CD8-positive, alpha-beta memory T cell (primary cell): Measurements from ENCODE around the gene ESRRA. TPM values are rescaled to one million over a fixed set of nuclear protein-coding genes. Genes with fewer than 3 reads are reported as not detected.

Experiments
- CTCF ChIA-PET: fragments of 350-600 bp; sonication (Branson Sonifier 250); formaldehyde crosslinking; loops from one replicate; lab custom pipeline; 2021; ENCODE audit warnings: antibody characterized with exemption; lab: Charles Lee
- POLR2A ChIA-PET: fragments of 350-600 bp; sonication (Branson Sonifier 250); formaldehyde crosslinking; loops from one replicate; lab custom pipeline; 2021; ENCODE audit warnings: antibody characterized with exemption; lab: Charles Lee
- DNase-seq, 5 donors: peaks; one replicate each; pipeline versions ENCODE4 v3.0.0 to v3.0.0-alpha.2; 2020 to 2022; ENCODE audit warnings: mixed read lengths in 1 of 5
- H3K27ac ChIP-seq: one replicate; pipeline ENCODE4 v1.7.0; 2013; ENCODE audit warnings: low read depth, mild to moderate bottlenecking, low read length, moderate library complexity
- H3K27me3 ChIP-seq: 2 replicates; pipeline ENCODE4 v1.7.0; 2013; ENCODE audit warnings: low read length, mild to moderate bottlenecking; ENCODE audit not compliant: insufficient read depth, poor library complexity, severe bottlenecking
- H3K36me3 ChIP-seq: 2 replicates; pipeline ENCODE4 v1.7.0; 2013; ENCODE audit warnings: mild to moderate bottlenecking, low read length, moderate library complexity; ENCODE audit not compliant: insufficient read depth
- H3K4me1 ChIP-seq: 2 replicates; pipeline ENCODE4 v1.7.0; 2013; ENCODE audit warnings: mild to moderate bottlenecking, low read length, moderate library complexity; ENCODE audit not compliant: insufficient read depth
- H3K4me3 ChIP-seq: 2 replicates; pipeline ENCODE4 v1.7.0; 2013; ENCODE audit warnings: mild to moderate bottlenecking, low read length
- H3K9me3 ChIP-seq: 2 replicates; pipeline ENCODE4 v1.7.0; 2013; ENCODE audit warnings: mild to moderate bottlenecking, low read length
- H3K27ac Mint-ChIP-seq, 8 donors: one replicate each; pipeline ENCODE4 v1.8.0; 2020 to 2021; ENCODE audit warnings: mixed read lengths in 8 of 8, mild to moderate bottlenecking in 6 of 8, inconsistent platforms in 3 of 8, moderate library complexity in 3 of 8
- H3K27me3 Mint-ChIP-seq, 2 donors: one replicate each; pipeline ENCODE4 v1.8.0; 2020 to 2021; ENCODE audit warnings: mixed read lengths in 2 of 2, mild to moderate bottlenecking in 1 of 2, moderate library complexity in 1 of 2
- H3K36me3 Mint-ChIP-seq, 3 donors: one replicate each; pipeline ENCODE4 v1.8.0; 2020 to 2021; ENCODE audit warnings: mixed read lengths in 3 of 3, inconsistent platforms in 1 of 3, mild to moderate bottlenecking in 1 of 3
- H3K4me1 Mint-ChIP-seq, 3 donors: one replicate each; pipeline ENCODE4 v1.8.0; 2020 to 2021; ENCODE audit warnings: mixed read lengths in 3 of 3, inconsistent platforms in 1 of 3, mild to moderate bottlenecking in 1 of 3
- H3K4me3 Mint-ChIP-seq, 7 donors: one replicate each; pipeline ENCODE4 v1.8.0; 2020 to 2021; ENCODE audit warnings: mixed read lengths in 7 of 7, mild to moderate bottlenecking in 6 of 7, moderate library complexity in 4 of 7, inconsistent platforms in 2 of 7
- H3K9me3 Mint-ChIP-seq, 5 donors: one replicate each; pipeline ENCODE4 v1.8.0; 2020 to 2022; ENCODE audit warnings: mixed read lengths in 5 of 5, mild to moderate bottlenecking in 3 of 5, moderate library complexity in 2 of 5, inconsistent platforms in 1 of 5
- polyA plus RNA-seq: library from polyadenylated mRNA; unstranded; fragments of 300-500 nt; fragmentation: Illumina TruSeq; gene quantifications from one replicate; pipeline ENCODE4 v1.2.3, GENCODE V29; 2021
- total RNA-seq, 2 experiments: library from RNA; stranded (reverse); gene quantifications; one replicate each; pipeline ENCODE4 v1.2.3, GENCODE V29; 2021

ESRRA gene
- 10 to 100 TPM; 52.2 to 54.3 TPM for total RNA-seq
- polyA plus RNA-seq, result 11.9 TPM

DNA sequence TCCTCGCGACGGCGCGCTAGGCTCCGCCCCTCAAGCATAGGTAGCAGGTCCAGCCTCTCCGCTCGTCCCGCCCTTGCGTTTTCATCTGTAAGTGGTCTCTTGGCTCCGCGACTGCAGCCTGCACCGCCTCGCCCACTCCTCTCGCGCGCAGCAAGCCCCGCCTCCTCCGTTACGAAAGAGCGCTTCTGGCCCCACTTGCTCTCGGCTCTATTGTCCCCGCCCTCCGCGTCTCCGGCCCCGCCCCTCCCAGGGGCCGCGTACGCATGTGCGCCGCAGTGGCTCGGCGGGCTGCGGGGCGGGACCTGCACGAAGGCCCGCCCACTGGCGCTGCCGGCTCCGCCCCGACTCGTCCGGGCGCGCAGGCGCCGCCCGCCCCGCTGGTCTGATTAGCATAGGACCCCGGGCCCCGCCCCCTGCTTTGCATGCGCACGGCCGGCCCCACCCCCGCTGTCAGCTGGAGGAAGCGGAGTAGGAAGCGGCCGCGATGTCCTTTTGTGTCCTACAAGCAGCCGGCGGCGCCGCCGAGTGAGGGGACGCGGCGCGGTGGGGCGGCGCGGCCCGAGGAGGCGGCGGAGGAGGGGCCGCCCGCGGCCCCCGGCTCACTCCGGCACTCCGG, at the start of gene ESRRA:
Gene ESRRA (plus strand): TSS at position 450 of the 616 bp plus-strand sequence. CDS start 1,656 bp downstream, outside the sequence.
- H3K36me3 Mint-ChIP-seq, result peaks cover 0 to 18% (median 0%) of the 10 kb centered on the region in 3 donors
- peaks cover 15% of the 10 kb centered on the region for H3K27me3 ChIP-seq
- no peaks in the 10 kb centered on the region for H3K9me3 Mint-ChIP-seq
- H3K27ac Mint-ChIP-seq, result peak within 1 kb of the TSS; percentile 96 to 99 (median 98)
- peak within 1 kb of the TSS; percentile 92 for H3K4me3 ChIP-seq
- peak; percentile 99 to 100 (median 100) for DNase-seq
- H3K4me1 ChIP-seq, result peaks cover 28% of the 10 kb centered on the region
- no peaks in the 10 kb centered on the region for H3K36me3 ChIP-seq
- peaks cover 12 to 13% of the 10 kb centered on the region in 2 donors for H3K27me3 Mint-ChIP-seq
- H3K4me3 Mint-ChIP-seq, result peak within 1 kb of the TSS; percentile 94 to 100 (median 96)
- CTCF ChIA-PET, result interaction anchor here (0.7 to 5.8 kb wide), 21 partner anchors 12 to 306 kb away, joined by 3 to 281 read pairs (median 6); partner anchors contain the start of genes BAD, CCDC88B, FERMT3 and GPR137
- H3K27ac ChIP-seq, result peak within 1 kb of the TSS; percentile 89
- no peaks in the 10 kb centered on the region for H3K9me3 ChIP-seq
- POLR2A ChIA-PET, result interaction anchor here (0.6 to 3.6 kb wide), 12 partner anchors 13 to 100 kb away, joined by 3 to 42 read pairs (median 10); partner anchors contain the start of genes BAD, FERMT3, FKBP2 and GPR137
- peaks cover 27 to 42% (median 27%) of the 10 kb centered on the region in 3 donors for H3K4me1 Mint-ChIP-seq

DNA sequence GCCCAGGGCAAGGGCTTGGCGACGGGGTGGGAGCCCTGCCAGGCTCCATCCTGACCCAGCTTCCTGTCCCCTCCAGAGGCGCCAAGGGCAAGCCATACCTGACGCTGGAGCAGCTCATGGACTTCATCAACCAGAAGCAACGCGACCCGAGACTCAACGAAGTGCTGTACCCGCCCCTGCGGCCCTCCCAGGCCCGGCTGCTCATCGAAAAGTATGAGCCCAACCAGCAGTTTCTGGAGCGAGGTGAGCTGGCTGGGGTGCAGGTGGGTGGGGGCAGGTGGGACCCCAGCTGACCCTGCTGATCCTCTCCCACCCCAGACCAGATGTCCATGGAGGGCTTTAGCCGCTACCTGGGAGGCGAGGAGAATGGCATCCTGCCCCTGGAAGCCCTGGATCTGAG, 49.0 kb upstream of the ESRRA start:
- Mint-ChIP-seq H3K9me3 (no peaks in the 10 kb centered on the region), H3K27ac (no peak overlapping the region), H3K27me3 (no peaks in the 10 kb centered on the region), H3K4me3 (no peak overlapping the region), H3K36me3 (peaks cover 0 to 31% (median 3%) of the 10 kb centered on the region in 3 donors), H3K4me1 (peaks cover 6 to 23% (median 13%) of the 10 kb centered on the region in 3 donors)
- H3K4me1 ChIP-seq, result peaks cover 17% of the 10 kb centered on the region
- H3K27me3 ChIP-seq, result no peaks in the 10 kb centered on the region
- H3K27ac ChIP-seq, result no peak overlapping the region
- no peaks in the 10 kb centered on the region for H3K9me3 ChIP-seq
- no peak overlapping the region for H3K4me3 ChIP-seq
- POLR2A ChIA-PET, result interaction anchor here (0.6 kb wide), 1 partner anchor 30 kb away, joined by 3 read pairs; no protein-coding TSS in a partner anchor
- CTCF ChIA-PET, result interaction anchor here (1.0 to 2.7 kb wide), 3 partner anchors 45 to 52 kb away, joined by 3 to 7 read pairs (median 4); no protein-coding TSS in a partner anchor
- no peak for DNase-seq
- no peaks in the 10 kb centered on the region for H3K36me3 ChIP-seq

DNA sequence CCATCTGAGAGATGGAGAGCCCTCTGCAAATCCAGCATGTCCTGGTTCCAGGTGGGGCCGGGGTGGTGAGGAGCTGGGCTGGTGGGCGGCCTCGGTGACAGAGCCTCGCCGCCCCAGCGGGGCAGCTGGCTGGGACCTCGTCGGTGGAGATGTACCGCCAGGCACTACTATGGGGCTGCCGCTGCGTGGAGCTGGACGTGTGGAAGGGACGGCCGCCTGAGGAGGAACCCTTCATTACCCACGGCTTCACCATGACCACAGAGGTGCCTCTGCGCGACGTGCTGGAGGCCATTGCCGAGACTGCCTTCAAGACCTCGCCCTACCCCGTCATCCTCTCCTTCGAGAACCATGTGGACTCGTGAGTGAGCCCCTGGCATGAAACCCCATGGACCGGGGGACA, 47.0 kb upstream of the ESRRA start:
- Histone ChIP-seq H3K36me3 (no peaks in the 10 kb centered on the region), H3K9me3 (no peaks in the 10 kb centered on the region), H3K4me3 (no peak overlapping the region), H3K27ac (no peak overlapping the region), H3K4me1 (no peaks in the 10 kb centered on the region), H3K27me3 (no peaks in the 10 kb centered on the region)
- ChIA-PET CTCF (interaction anchor here (0.7 to 2.7 kb wide), 4 partner anchors 11 to 54 kb away, joined by 3 to 7 read pairs (median 4); no protein-coding TSS in a partner anchor), POLR2A (no interaction called here)
- Mint-ChIP-seq H3K4me1 (peaks cover 1 to 12% (median 6%) of the 10 kb centered on the region in 3 donors), H3K36me3 (peaks cover 0 to 38% (median 5%) of the 10 kb centered on the region in 3 donors), H3K27ac (no peak overlapping the region), H3K4me3 (no peak overlapping the region), H3K9me3 (no peaks in the 10 kb centered on the region), H3K27me3 (no peaks in the 10 kb centered on the region)
- no peak for DNase-seq

DNA sequence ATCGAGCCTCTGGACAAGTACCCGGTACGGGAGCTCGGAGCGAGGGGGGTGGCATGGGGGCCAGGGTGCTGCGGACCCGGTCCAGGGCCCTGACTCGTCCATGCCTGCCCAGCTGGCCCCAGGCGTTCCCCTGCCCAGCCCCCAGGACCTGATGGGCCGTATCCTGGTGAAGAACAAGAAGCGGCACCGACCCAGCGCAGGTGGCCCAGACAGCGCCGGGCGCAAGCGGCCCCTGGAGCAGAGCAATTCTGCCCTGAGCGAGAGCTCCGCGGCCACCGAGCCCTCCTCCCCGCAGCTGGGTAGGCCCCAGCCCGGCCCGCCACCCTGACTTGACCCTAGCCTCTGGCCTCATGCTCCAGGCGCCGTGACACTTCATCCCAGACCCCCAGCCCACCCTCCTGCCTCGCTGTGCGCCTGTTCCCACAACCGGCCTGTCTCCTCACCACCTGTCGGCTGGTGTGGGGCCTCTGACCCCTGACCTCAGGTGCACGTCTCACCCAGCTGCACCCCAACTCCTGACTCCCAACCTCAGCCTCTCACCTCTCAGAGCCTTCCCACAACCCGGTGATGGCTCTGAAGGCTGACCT, 46.3 kb upstream of the ESRRA start:
- Histone ChIP-seq H3K4me3 (no peak overlapping the region), H3K36me3 (no peaks in the 10 kb centered on the region), H3K9me3 (no peaks in the 10 kb centered on the region), H3K27ac (no peak overlapping the region), H3K27me3 (no peaks in the 10 kb centered on the region), H3K4me1 (no peaks in the 10 kb centered on the region)
- no peak for DNase-seq
- Mint-ChIP-seq H3K27me3 (no peaks in the 10 kb centered on the region), H3K9me3 (no peaks in the 10 kb centered on the region), H3K4me3 (no peak overlapping the region), H3K36me3 (peaks cover 0 to 38% (median 5%) of the 10 kb centered on the region in 3 donors), H3K27ac (peak overlapping the region in 2 of 8 donors; percentile 34 to 52), H3K4me1 (peaks cover 0 to 6% (median 6%) of the 10 kb centered on the region in 3 donors)
- CTCF ChIA-PET, result interaction anchor here (1.6 kb wide), 1 partner anchor 10 kb away, joined by 3 read pairs; no protein-coding TSS in a partner anchor
- POLR2A ChIA-PET, result no interaction called here

DNA sequence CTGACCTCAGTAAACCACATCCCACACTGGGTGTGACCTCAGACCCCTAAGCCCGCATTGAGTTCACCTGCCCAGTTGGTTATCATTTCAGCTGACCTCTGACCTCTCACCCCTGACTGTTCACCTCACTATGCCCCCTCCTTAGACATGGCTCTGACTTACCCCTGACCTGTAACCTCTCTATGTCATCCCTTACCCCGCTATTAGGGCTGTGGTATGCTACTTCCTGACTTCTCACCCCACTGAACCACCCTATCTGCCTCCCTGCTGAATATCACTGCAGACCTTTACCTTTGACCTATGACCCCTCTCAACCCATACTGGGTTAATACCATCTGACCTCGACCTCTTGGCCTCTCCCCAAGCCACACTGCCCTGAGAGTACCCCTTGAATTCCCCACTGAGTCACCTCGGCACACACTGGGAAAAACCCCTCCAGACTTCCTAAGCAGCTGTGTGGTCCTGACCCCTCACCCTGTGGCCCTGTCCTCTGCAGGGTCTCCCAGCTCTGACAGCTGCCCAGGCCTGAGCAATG, 45.7 kb upstream of the ESRRA start:
- no peaks in the 10 kb centered on the region for H3K27me3 Mint-ChIP-seq
- H3K4me1 ChIP-seq, result no peaks in the 10 kb centered on the region
- POLR2A ChIA-PET, result no interaction called here

DNA sequence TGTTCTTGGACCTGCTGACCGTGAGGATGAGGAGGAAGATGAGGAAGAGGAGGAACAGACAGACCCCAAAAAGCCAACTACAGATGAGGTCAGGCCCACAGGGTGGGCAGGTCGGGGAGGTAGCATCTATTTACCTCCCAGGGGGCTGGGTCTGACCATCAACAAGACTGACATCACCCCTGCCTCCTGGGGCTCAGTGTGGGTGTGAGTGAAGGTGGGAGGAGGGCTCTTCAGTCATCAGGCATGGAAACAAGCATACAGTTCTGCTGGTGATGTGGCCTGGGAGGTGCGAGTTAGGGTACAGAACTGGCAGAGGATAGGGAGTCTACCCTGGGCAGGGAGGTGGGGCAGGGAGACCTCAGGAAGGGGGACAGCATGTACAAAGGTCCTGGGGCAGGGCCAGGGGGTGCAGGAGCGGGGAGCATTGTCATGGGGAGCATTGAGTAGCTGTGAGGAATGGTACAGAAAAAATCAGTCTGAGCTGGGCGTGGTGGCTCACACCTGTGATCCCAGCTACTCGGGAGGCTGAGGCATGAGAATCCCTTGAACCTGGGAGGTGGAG, 45.1 kb upstream of the ESRRA start:
- Histone ChIP-seq H3K4me1 (no peaks in the 10 kb centered on the region), H3K4me3 (no peak overlapping the region), H3K27ac (no peak overlapping the region), H3K27me3 (no peaks in the 10 kb centered on the region), H3K36me3 (no peaks in the 10 kb centered on the region), H3K9me3 (no peaks in the 10 kb centered on the region)
- peaks cover 0 to 6% (median 6%) of the 10 kb centered on the region in 3 donors for H3K4me1 Mint-ChIP-seq
- H3K27ac Mint-ChIP-seq, result peak overlapping the region in 1 of 8 donors; percentile 58
- POLR2A ChIA-PET, result no interaction called here
- peak overlapping the region in 2 of 7 donors; percentile 20 to 65 for H3K4me3 Mint-ChIP-seq
- no peak for DNase-seq
- no peaks in the 10 kb centered on the region for H3K9me3 Mint-ChIP-seq
- CTCF ChIA-PET, result interaction anchor here (1.1 to 2.1 kb wide), 3 partner anchors 9 to 56 kb away, joined by 3 to 8 read pairs (median 5); partner anchors contain the start of gene PLCB3
- no peaks in the 10 kb centered on the region for H3K27me3 Mint-ChIP-seq
- H3K36me3 Mint-ChIP-seq, result peaks cover 0 to 36% (median 5%) of the 10 kb centered on the region in 3 donors

More for the DNA sequence above, 45.7 kb upstream of the ESRRA start:
- no peaks in the 10 kb centered on the region for H3K27me3 ChIP-seq
- H3K9me3 ChIP-seq, result no peaks in the 10 kb centered on the region
- no peak overlapping the region for H3K27ac ChIP-seq
- CTCF ChIA-PET, result interaction anchor here (2.1 kb wide), 1 partner anchor 55 kb away, joined by 8 read pairs; no protein-coding TSS in a partner anchor
- H3K4me3 ChIP-seq, result no peak overlapping the region
- no peaks in the 10 kb centered on the region for H3K36me3 ChIP-seq
- no peaks in the 10 kb centered on the region for H3K9me3 Mint-ChIP-seq
- no peak overlapping the region for H3K4me3 Mint-ChIP-seq
- peak overlapping the region in 4 of 8 donors; percentile 34 to 58 (median 44) for H3K27ac Mint-ChIP-seq
- peaks cover 0 to 38% (median 5%) of the 10 kb centered on the region in 3 donors for H3K36me3 Mint-ChIP-seq
- no peak for DNase-seq
- peaks cover 0 to 6% (median 6%) of the 10 kb centered on the region in 3 donors for H3K4me1 Mint-ChIP-seq

DNA sequence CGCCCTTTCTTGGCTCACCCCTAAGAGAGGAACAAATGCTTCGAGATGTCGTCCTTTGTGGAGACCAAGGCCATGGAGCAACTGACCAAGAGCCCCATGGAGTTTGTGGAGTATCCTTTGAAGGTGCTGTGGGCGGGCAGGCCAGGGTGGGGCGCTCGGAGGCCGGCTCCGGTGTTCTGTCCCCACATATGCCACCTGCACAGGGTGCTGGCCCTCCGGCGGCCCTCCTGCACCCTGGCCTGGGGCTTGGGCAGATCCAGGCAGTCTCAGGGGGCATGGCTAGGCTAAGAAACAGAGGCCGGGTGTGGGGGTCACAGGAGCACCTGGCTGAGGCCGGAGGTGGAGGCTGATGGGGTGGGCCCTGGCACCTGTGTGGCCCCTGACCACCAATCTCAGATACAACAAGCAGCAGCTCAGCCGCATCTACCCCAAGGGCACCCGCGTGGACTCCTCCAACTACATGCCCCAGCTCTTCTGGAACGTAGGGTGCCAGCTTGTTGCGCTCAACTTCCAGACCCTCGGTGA, 43.7 kb upstream of the ESRRA start:
- CTCF ChIA-PET, result interaction anchor here (1.1 to 2.1 kb wide), 3 partner anchors 11 to 57 kb away, joined by 3 to 8 read pairs (median 5); partner anchors contain the start of gene PLCB3
- Mint-ChIP-seq H3K4me3 (no peak overlapping the region), H3K36me3 (peaks cover 0 to 33% (median 5%) of the 10 kb centered on the region in 3 donors), H3K27ac (no peak overlapping the region), H3K27me3 (no peaks in the 10 kb centered on the region), H3K9me3 (no peaks in the 10 kb centered on the region), H3K4me1 (peaks cover 0 to 6% (median 6%) of the 10 kb centered on the region in 3 donors)
- Histone ChIP-seq H3K4me3 (no peak overlapping the region), H3K27me3 (no peaks in the 10 kb centered on the region), H3K27ac (no peak overlapping the region), H3K36me3 (no peaks in the 10 kb centered on the region), H3K4me1 (no peaks in the 10 kb centered on the region), H3K9me3 (no peaks in the 10 kb centered on the region)
- no peak for DNase-seq
- POLR2A ChIA-PET, result no interaction called here
